ENCODE results near the gene IRF2. TPM values are rescaled to one million over a fixed set of nuclear protein-coding genes. Genes with fewer than 3 reads are reported as not detected.
A peak's percentile ranks its signal among the peaks of the same experiment; 100 is the strongest.

IRF2 gene
- polyA plus RNA-seq, 2 donors: 10.9 to 14.3 TPM

- H3K27me3 ChIP-seq (ENCODE audit: control insufficient read depth in 1 of 2, insufficient read depth in 2 of 2, low read length in 2 of 2): no peaks in the 10 kb centered on the region
- peaks cover 0 to 14% of the 10 kb centered on the region in 2 donors for H3K36me3 ChIP-seq (ENCODE audit: control insufficient read depth in 2 of 2, insufficient read depth in 2 of 2, low read length in 1 of 2)
- peak overlapping the region; percentile 67 to 72 for H3K27ac ChIP-seq (ENCODE audit: low read depth in 2 of 2, low read length in 1 of 2)
- H3K4me1 ChIP-seq (ENCODE audit: control insufficient read depth in 2 of 2, insufficient read depth in 2 of 2, low read length in 1 of 2): peaks cover 0 to 7% of the 10 kb centered on the region in 2 donors
- 13 to 14% methylated on average over 10 of the region's 10 CpGs for WGBS, 2 donors
- no peaks in the 10 kb centered on the region for H3K9me3 ChIP-seq (ENCODE audit: control insufficient read depth in 2 of 2, insufficient read depth in 1 of 2, low read depth in 1 of 2, low read length in 1 of 2)
- no peak overlapping the region for H3K4me3 ChIP-seq (ENCODE audit: low read depth in 1 of 2, low read length in 2 of 2)
Measured at GRCh38 chr4:184453365-184454160, 20.8 kb downstream of the IRF2 start.

- H3K9me3 ChIP-seq (ENCODE audit: control insufficient read depth in 2 of 2, insufficient read depth in 1 of 2, low read depth in 1 of 2, low read length in 1 of 2): no peaks in the 10 kb centered on the region
- H3K27ac ChIP-seq (ENCODE audit: low read depth in 2 of 2, low read length in 1 of 2): no peak overlapping the region
- H3K4me3 ChIP-seq (ENCODE audit: low read depth in 1 of 2, low read length in 2 of 2): no peak overlapping the region
- H3K36me3 ChIP-seq (ENCODE audit: control insufficient read depth in 2 of 2, insufficient read depth in 2 of 2, low read length in 1 of 2): peaks cover under 1 to 14% of the 10 kb centered on the region in 2 donors
- H3K27me3 ChIP-seq (ENCODE audit: control insufficient read depth in 1 of 2, insufficient read depth in 2 of 2, low read length in 2 of 2): no peaks in the 10 kb centered on the region
- H3K4me1 ChIP-seq (ENCODE audit: control insufficient read depth in 2 of 2, insufficient read depth in 2 of 2, low read length in 1 of 2): peaks cover 0 to 7% of the 10 kb centered on the region in 2 donors
Measured at GRCh38 chr4:184452740-184453139, 21.6 kb downstream of the IRF2 start.

GRCh38 chr4:184451726-184452125 lies 22.6 kb downstream of the IRF2 start:
- Histone ChIP-seq H3K27ac (ENCODE audit: low read depth in 2 of 2, low read length in 1 of 2) (no peak overlapping the region), H3K36me3 (ENCODE audit: control insufficient read depth in 2 of 2, insufficient read depth in 2 of 2, low read length in 1 of 2) (peaks cover 2 to 14% of the 10 kb centered on the region in 2 donors), H3K9me3 (ENCODE audit: control insufficient read depth in 2 of 2, insufficient read depth in 1 of 2, low read depth in 1 of 2, low read length in 1 of 2) (no peaks in the 10 kb centered on the region), H3K4me1 (ENCODE audit: control insufficient read depth in 2 of 2, insufficient read depth in 2 of 2, low read length in 1 of 2) (peaks cover 2 to 5% of the 10 kb centered on the region in 2 donors), H3K4me3 (ENCODE audit: low read depth in 1 of 2, low read length in 2 of 2) (no peak overlapping the region), H3K27me3 (ENCODE audit: control insufficient read depth in 1 of 2, insufficient read depth in 2 of 2, low read length in 2 of 2) (no peaks in the 10 kb centered on the region)

- no peak overlapping the region for H3K27ac ChIP-seq (ENCODE audit: low read depth in 2 of 2, low read length in 1 of 2)
- no peaks in the 10 kb centered on the region for H3K9me3 ChIP-seq (ENCODE audit: control insufficient read depth in 2 of 2, insufficient read depth in 1 of 2, low read depth in 1 of 2, low read length in 1 of 2)
- 48 to 50% methylated on average over 8 of the region's 8 CpGs for WGBS, 2 donors
- H3K4me1 ChIP-seq (ENCODE audit: control insufficient read depth in 2 of 2, insufficient read depth in 2 of 2, low read length in 1 of 2): peaks cover 2 to 5% of the 10 kb centered on the region in 2 donors
- H3K4me3 ChIP-seq (ENCODE audit: low read depth in 1 of 2, low read length in 2 of 2): no peak overlapping the region
- peaks cover 2 to 10% of the 10 kb centered on the region in 2 donors for H3K36me3 ChIP-seq (ENCODE audit: control insufficient read depth in 2 of 2, insufficient read depth in 2 of 2, low read length in 1 of 2)
- no peaks in the 10 kb centered on the region for H3K27me3 ChIP-seq (ENCODE audit: control insufficient read depth in 1 of 2, insufficient read depth in 2 of 2, low read length in 2 of 2)
Measured at GRCh38 chr4:184450743-184451535, 23.4 kb downstream of the IRF2 start.

- H3K9me3 ChIP-seq (ENCODE audit: control insufficient read depth in 2 of 2, insufficient read depth in 1 of 2, low read depth in 1 of 2, low read length in 1 of 2): no peaks in the 10 kb centered on the region
- H3K4me1 ChIP-seq (ENCODE audit: control insufficient read depth in 2 of 2, insufficient read depth in 2 of 2, low read length in 1 of 2): peaks cover 2 to 6% of the 10 kb centered on the region in 2 donors
- WGBS, 2 donors: 26 to 35% methylated on average over 5 of the region's 5 CpGs
- H3K27me3 ChIP-seq (ENCODE audit: control insufficient read depth in 1 of 2, insufficient read depth in 2 of 2, low read length in 2 of 2): no peaks in the 10 kb centered on the region
- peak overlapping the region in 1 of 2 donors; percentile 44 for H3K27ac ChIP-seq (ENCODE audit: low read depth in 2 of 2, low read length in 1 of 2)
- H3K4me3 ChIP-seq (ENCODE audit: low read depth in 1 of 2, low read length in 2 of 2): no peak overlapping the region
- H3K36me3 ChIP-seq (ENCODE audit: control insufficient read depth in 2 of 2, insufficient read depth in 2 of 2, low read length in 1 of 2): peaks cover 2 to 10% of the 10 kb centered on the region in 2 donors
Measured at GRCh38 chr4:184450045-184450444, 24.3 kb downstream of the IRF2 start.

GRCh38 chr4:184448821-184449220 lies 25.5 kb downstream of the IRF2 start:
- H3K27ac ChIP-seq (ENCODE audit: low read depth in 2 of 2, low read length in 1 of 2): peak overlapping the region; percentile 56 to 73

GRCh38 chr4:184448141-184448540 lies 26.2 kb downstream of the IRF2 start:
- H3K4me3 ChIP-seq (ENCODE audit: low read depth in 1 of 2, low read length in 2 of 2): no peak overlapping the region
- H3K4me1 ChIP-seq (ENCODE audit: control insufficient read depth in 2 of 2, insufficient read depth in 2 of 2, low read length in 1 of 2): peaks cover 2 to 9% of the 10 kb centered on the region in 2 donors
- no peaks in the 10 kb centered on the region for H3K27me3 ChIP-seq (ENCODE audit: control insufficient read depth in 1 of 2, insufficient read depth in 2 of 2, low read length in 2 of 2)
- H3K36me3 ChIP-seq (ENCODE audit: control insufficient read depth in 2 of 2, insufficient read depth in 2 of 2, low read length in 1 of 2): peaks cover 2 to 11% of the 10 kb centered on the region in 2 donors
- no peaks in the 10 kb centered on the region for H3K9me3 ChIP-seq (ENCODE audit: control insufficient read depth in 2 of 2, insufficient read depth in 1 of 2, low read depth in 1 of 2, low read length in 1 of 2)
- 61 to 69% methylated on average over 11 of the region's 11 CpGs for WGBS, 2 donors
- H3K27ac ChIP-seq (ENCODE audit: low read depth in 2 of 2, low read length in 1 of 2): no peak overlapping the region

More at GRCh38 chr4:184448821-184449220, 25.5 kb downstream of the IRF2 start:
- H3K4me1 ChIP-seq (ENCODE audit: control insufficient read depth in 2 of 2, insufficient read depth in 2 of 2, low read length in 1 of 2): peaks cover 2 to 9% of the 10 kb centered on the region in 2 donors
- H3K27me3 ChIP-seq (ENCODE audit: control insufficient read depth in 1 of 2, insufficient read depth in 2 of 2, low read length in 2 of 2): no peaks in the 10 kb centered on the region
- H3K4me3 ChIP-seq (ENCODE audit: low read depth in 1 of 2, low read length in 2 of 2): peak overlapping the region; percentile 2 to 37
- no peaks in the 10 kb centered on the region for H3K9me3 ChIP-seq (ENCODE audit: control insufficient read depth in 2 of 2, insufficient read depth in 1 of 2, low read depth in 1 of 2, low read length in 1 of 2)
- 36 to 45% methylated on average over 10 of the region's 10 CpGs for WGBS, 2 donors
- peaks cover 2 to 11% of the 10 kb centered on the region in 2 donors for H3K36me3 ChIP-seq (ENCODE audit: control insufficient read depth in 2 of 2, insufficient read depth in 2 of 2, low read length in 1 of 2)

- peak overlapping the region in 1 of 2 donors; percentile 66 for H3K27ac ChIP-seq (ENCODE audit: low read depth in 2 of 2, low read length in 1 of 2)
- peaks cover 2 to 9% of the 10 kb centered on the region in 2 donors for H3K4me1 ChIP-seq (ENCODE audit: control insufficient read depth in 2 of 2, insufficient read depth in 2 of 2, low read length in 1 of 2)
Measured at GRCh38 chr4:184447664-184448063, 26.7 kb downstream of the IRF2 start.

GRCh38 chr4:184446132-184446658 lies 28.2 kb downstream of the IRF2 start:
- H3K4me1 ChIP-seq (ENCODE audit: control insufficient read depth in 2 of 2, insufficient read depth in 2 of 2, low read length in 1 of 2): peaks cover 4 to 15% of the 10 kb centered on the region in 2 donors
- H3K27ac ChIP-seq (ENCODE audit: low read depth in 2 of 2, low read length in 1 of 2): no peak overlapping the region

More at GRCh38 chr4:184447664-184448063, 26.7 kb downstream of the IRF2 start:
- Histone ChIP-seq H3K36me3 (ENCODE audit: control insufficient read depth in 2 of 2, insufficient read depth in 2 of 2, low read length in 1 of 2) (peaks cover 2 to 11% of the 10 kb centered on the region in 2 donors), H3K9me3 (ENCODE audit: control insufficient read depth in 2 of 2, insufficient read depth in 1 of 2, low read depth in 1 of 2, low read length in 1 of 2) (no peaks in the 10 kb centered on the region), H3K27me3 (ENCODE audit: control insufficient read depth in 1 of 2, insufficient read depth in 2 of 2, low read length in 2 of 2) (no peaks in the 10 kb centered on the region), H3K4me3 (ENCODE audit: low read depth in 1 of 2, low read length in 2 of 2) (no peak overlapping the region)
- WGBS, 2 donors: 64 to 68% methylated on average over 10 of the region's 10 CpGs

More at GRCh38 chr4:184446132-184446658, 28.2 kb downstream of the IRF2 start:
- peaks cover 2 to 5% of the 10 kb centered on the region in 2 donors for H3K36me3 ChIP-seq (ENCODE audit: control insufficient read depth in 2 of 2, insufficient read depth in 2 of 2, low read length in 1 of 2)
- H3K4me3 ChIP-seq (ENCODE audit: low read depth in 1 of 2, low read length in 2 of 2): no peak overlapping the region
- H3K27me3 ChIP-seq (ENCODE audit: control insufficient read depth in 1 of 2, insufficient read depth in 2 of 2, low read length in 2 of 2): no peaks in the 10 kb centered on the region
- WGBS, 2 donors: 84 to 91% methylated on average over 3 of the region's 3 CpGs
- no peaks in the 10 kb centered on the region for H3K9me3 ChIP-seq (ENCODE audit: control insufficient read depth in 2 of 2, insufficient read depth in 1 of 2, low read depth in 1 of 2, low read length in 1 of 2)
